DOHH2 (cell line): ENCODE results near the gene SPR.

Experiments
- H3F3A ChIP-seq: fragments of 200-600 bp; sonication (generic), shearing (Covaris generic); 2 replicates; pipeline ENCODE4 v1.6.0; 2016; ENCODE audit warnings: antibody characterized with exemption, mild to moderate bottlenecking; ENCODE audit not compliant: control insufficient read depth, insufficient read depth
- H3K27ac ChIP-seq: fragments of 200-600 bp; sonication (generic); 2 replicates; pipeline ENCODE4 v1.5.1; 2014; ENCODE audit warnings: low read depth, mild to moderate bottlenecking, low read length, moderate library complexity
- H3K27me3 ChIP-seq: fragments of 200-600 bp; sonication (generic); 2 replicates; pipeline ENCODE4 v1.6.1; 2014; ENCODE audit warnings: mild to moderate bottlenecking, low read length, mixed read lengths; ENCODE audit not compliant: control insufficient read depth
- H3K36me3 ChIP-seq: fragments of 200-600 bp; sonication (generic); 2 replicates; pipeline ENCODE4 v1.6.1; 2014; ENCODE audit warnings: mild to moderate bottlenecking, low read length, moderate library complexity, mixed read lengths; ENCODE audit not compliant: control insufficient read depth
- H3K4me1 ChIP-seq: fragments of 200-600 bp; sonication (generic); 2 replicates; pipeline ENCODE4 v1.6.1; 2014; ENCODE audit warnings: mild to moderate bottlenecking, low read length, mixed read lengths; ENCODE audit not compliant: control insufficient read depth
- H3K4me2 ChIP-seq: fragments of 200-600 bp; sonication (generic); 2 replicates; pipeline ENCODE4 v1.6.0; 2014; ENCODE audit warnings: mild to moderate bottlenecking, low read length, moderate library complexity
- H3K4me3 ChIP-seq: fragments of 200-600 bp; sonication (generic); 2 replicates; pipeline ENCODE4 v1.5.1; 2014; ENCODE audit warnings: mild to moderate bottlenecking, low read length, mixed read lengths
- H3K79me2 ChIP-seq: fragments of 200-600 bp; sonication (generic); 2 replicates; pipeline ENCODE4 v1.6.1; 2014; ENCODE audit warnings: mild to moderate bottlenecking, low read length, mixed read lengths; ENCODE audit not compliant: control insufficient read depth
- H3K9me2 ChIP-seq: fragments of 200-600 bp; sonication (generic); replicated peaks from 2 replicates; pipeline ENCODE4 v1.6.1; 2014; ENCODE audit warnings: mild to moderate bottlenecking, low read length, mixed read lengths; ENCODE audit not compliant: control insufficient read depth
- H3K9me3 ChIP-seq: fragments of 200-600 bp; sonication (generic); 2 replicates; pipeline ENCODE4 v1.6.1; 2014; ENCODE audit warnings: antibody characterized with exemption, low read length, mixed read lengths; ENCODE audit not compliant: control insufficient read depth, insufficient read depth
- H4K20me1 ChIP-seq: fragments of 200-600 bp; sonication (generic); 2 replicates; pipeline ENCODE4 v1.6.0; 2014; ENCODE audit warnings: low read depth, mild to moderate bottlenecking, antibody characterized with exemption, low read length, moderate library complexity; ENCODE audit not compliant: control insufficient read depth, insufficient read depth
- CTCF ChIP-seq: fragments of 200-600 bp; sonication (generic); IDR thresholded peaks from one replicate; pipeline ENCODE4 v1.5.1; 2014; ENCODE audit warnings: antibody characterized with exemption, mild to moderate bottlenecking, low read depth, low read length; ENCODE audit not compliant: poor library complexity, severe bottlenecking
- EZH2phosphoT487 ChIP-seq: fragments of 200-600 bp; sonication (generic); IDR thresholded peaks from 2 replicates; pipeline ENCODE4 v1.6.1; 2017; ENCODE audit warnings: borderline replicate concordance, mild to moderate bottlenecking, antibody characterized with exemption, low read length, moderate library complexity, mixed read lengths

SPR gene

GRCh38 chr2:72848436-72849137 is 38.6 kb upstream of the SPR start:
- H3K27ac ChIP-seq: no peak overlapping the region
- H3K27me3 ChIP-seq: no peaks in the 10 kb centered on the region
- H3K4me2 ChIP-seq: no peak overlapping the region
- H3K4me1 ChIP-seq: no peaks in the 10 kb centered on the region
- no peak overlapping the region for H3K4me3 ChIP-seq
- H3K79me2 ChIP-seq: no peaks in the 10 kb centered on the region
- no peaks in the 10 kb centered on the region for H3K9me3 ChIP-seq
- H3K9me2 ChIP-seq: no peaks in the 10 kb centered on the region
- TF ChIP-seq EZH2phosphoT487: no peak
- TF ChIP-seq CTCF: no peak
- no peaks in the 10 kb centered on the region for H3F3A ChIP-seq
- no peaks in the 10 kb centered on the region for H4K20me1 ChIP-seq
- H3K36me3 ChIP-seq: no peaks in the 10 kb centered on the region

GRCh38 chr2:72849138-72849462 is 38.1 kb upstream of the SPR start:
- no peaks in the 10 kb centered on the region for H3K9me3 ChIP-seq
- H3K9me2 ChIP-seq: no peaks in the 10 kb centered on the region
- H3K4me3 ChIP-seq: no peak overlapping the region
- H3K36me3 ChIP-seq: no peaks in the 10 kb centered on the region
- no peaks in the 10 kb centered on the region for H4K20me1 ChIP-seq
- H3K4me1 ChIP-seq: no peaks in the 10 kb centered on the region
- no peak overlapping the region for H3K27ac ChIP-seq
- no peaks in the 10 kb centered on the region for H3F3A ChIP-seq
- TF ChIP-seq EZH2phosphoT487 (no peak), CTCF (no peak)
- H3K4me2 ChIP-seq: no peak overlapping the region
- no peaks in the 10 kb centered on the region for H3K27me3 ChIP-seq
- H3K79me2 ChIP-seq: no peaks in the 10 kb centered on the region

GRCh38 chr2:72851333-72851732 is 35.9 kb upstream of the SPR start:
- no peaks in the 10 kb centered on the region for H3K79me2 ChIP-seq
- H3K4me1 ChIP-seq: no peaks in the 10 kb centered on the region
- no peak overlapping the region for H3K4me2 ChIP-seq
- H3F3A ChIP-seq: no peaks in the 10 kb centered on the region
- H3K27me3 ChIP-seq: no peaks in the 10 kb centered on the region
- no peaks in the 10 kb centered on the region for H3K36me3 ChIP-seq
- H3K4me3 ChIP-seq: no peak overlapping the region
- TF ChIP-seq EZH2phosphoT487 (no peak), CTCF (no peak)
- no peak overlapping the region for H3K27ac ChIP-seq
- no peaks in the 10 kb centered on the region for H4K20me1 ChIP-seq
- H3K9me2 ChIP-seq: no peaks in the 10 kb centered on the region
- H3K9me3 ChIP-seq: no peaks in the 10 kb centered on the region

GRCh38 chr2:72859831-72860262 is 27.4 kb upstream of the SPR start:
- H3K79me2 ChIP-seq: no peaks in the 10 kb centered on the region
- H3K4me1 ChIP-seq: peaks cover 7% of the 10 kb centered on the region; the same call in 1 of the 2 replicates
- no peaks in the 10 kb centered on the region for H4K20me1 ChIP-seq
- H3K4me2 ChIP-seq: no peak overlapping the region
- no peaks in the 10 kb centered on the region for H3K9me2 ChIP-seq
- TF ChIP-seq EZH2phosphoT487 (no peak), CTCF (peak; percentile 63)
- H3K27me3 ChIP-seq: peaks cover 5% of the 10 kb centered on the region; the same call in 1 of the 2 replicates
- no peaks in the 10 kb centered on the region for H3K36me3 ChIP-seq
- no peak overlapping the region for H3K27ac ChIP-seq
- no peaks in the 10 kb centered on the region for H3K9me3 ChIP-seq
- H3K4me3 ChIP-seq: no peak overlapping the region
- no peaks in the 10 kb centered on the region for H3F3A ChIP-seq
